Ovary (tissue), 9 donors: ENCODE measurements around the gene CLN6. TPM values are rescaled to one million over a fixed set of nuclear protein-coding genes. Genes with fewer than 3 reads are reported as not detected.

Source experiments
- DNase-seq, 5 donors: peaks; one replicate each; pipeline ENCODE4 v3.0.0-alpha.2; 2019 to 2020
- H3K27ac ChIP-seq, 2 donors: fragments of 200-600 bp; one replicate each; pipeline versions ENCODE4 v1.5.1 to v1.8.0; 2019 to 2022
- H3K27me3 ChIP-seq: fragments of 200-600 bp; one replicate; pipeline ENCODE4 v1.8.0; 2022
- H3K36me3 ChIP-seq: fragments of 200-600 bp; sonication (generic); one replicate; pipeline ENCODE4 v1.5.1; 2019
- H3K4me1 ChIP-seq: one replicate; pipeline ENCODE4 v1.8.1; 2013; ENCODE audit warnings: mild to moderate bottlenecking, moderate library complexity; ENCODE audit not compliant: insufficient read depth
- H3K4me3 ChIP-seq: fragments of 200-600 bp; sonication (generic); one replicate; pipeline ENCODE4 v1.5.1; 2017
- H3K9me3 ChIP-seq, 2 donors: fragments of 200-600 bp in 1 of 2; sonication (generic) in 1 of 2; one replicate each; pipeline versions ENCODE4 v1.5.1 to v1.8.1; 2013 to 2019; ENCODE audit warnings: mild to moderate bottlenecking in 1 of 2, moderate library complexity in 1 of 2
- EP300 ChIP-seq: sonication (generic); formaldehyde crosslinking; IDR thresholded peaks from one replicate; pipeline ENCODE4 v1.6.1; 2017; ENCODE audit warnings: antibody characterized with exemption
- POLR2A ChIP-seq: fragments of 450-650 bp; IDR thresholded peaks from one replicate; pipeline ENCODE4 v1.6.1; 2017; ENCODE audit warnings: antibody characterized with exemption, mild to moderate bottlenecking, moderate library complexity
- WGBS, 3 donors: extraction: QIAGEN DNeasy Blood & Tissue Kit in 1 of 3; methylation state at CpG; one replicate each; pipeline versions ENCODE4 v1.1.5 to v1.1.7; 2013 to 2017; 5-methylcytosine and 5-hydroxymethylcytosine counted together
- intact Hi-C, 4 donors: fragments of 100-400 bp; cut with DNase I; formaldehyde crosslinking; loops; one replicate each; pipeline versions ENCODE4 v1.11.0 to v1.15.1; 2022 to 2023
- polyA plus RNA-seq, 2 donors: library from polyadenylated mRNA; stranded (reverse); fragments of 200-250 nt in 1 of 2; fragments of 350-450 nt in 1 of 2; fragmentation: Illumina TruSeq in 1 of 2; extraction: RNeasy Lipid Tissue Mini Kit (QIAGEN cat#74804) in 1 of 2; gene quantifications; one replicate each; pipeline ENCODE4 v1.2.3, GENCODE V29; 2013 to 2014
- total RNA-seq, 7 donors: library from RNA; depleted of rRNA in 2 of 7; stranded (reverse); fragments of >200 nt in 2 of 7; fragmentation: NEBNext Ultra II Directional in 3 of 7; extraction: Animal tissue kit (Norgen Biotek cat#: 25700) in 3 of 7; gene quantifications; one replicate each; pipeline versions ENCODE4 v1.1.0 to v1.2.4, GENCODE V29; 2016 to 2023
- TF ChIP-seq, protein P1 (sequence below), 3 donors: fragments of 450-650 bp in 2 of 3; fragments of 200-600 bp in 1 of 3; IDR thresholded peaks; one replicate each; pipeline versions ENCODE4 v1.5.1 to v1.8.0; 2016 to 2022; ENCODE audit warnings: antibody characterized with exemption in 3 of 3, mild to moderate bottlenecking in 1 of 3
- donor health status: DM: no; HTN: no; CAD: no; lungs with moderate emphysema.
- donor health status: DM: no; HTN: no; CAD: no.
- donor health status: Bipolar disorder and iron deficiency.
- donor health status: DM: yes; HTN: yes; CAD: no.
- donor health status: DM: no; HTN: no; CAD: no.
- donor health status: DM: yes; HTN: yes; CAD: no.

Gene CLN6
- total and polyA plus RNA-seq, 9 donors, result 6.3 to 21.8 (median 12.0) TPM

DNA sequence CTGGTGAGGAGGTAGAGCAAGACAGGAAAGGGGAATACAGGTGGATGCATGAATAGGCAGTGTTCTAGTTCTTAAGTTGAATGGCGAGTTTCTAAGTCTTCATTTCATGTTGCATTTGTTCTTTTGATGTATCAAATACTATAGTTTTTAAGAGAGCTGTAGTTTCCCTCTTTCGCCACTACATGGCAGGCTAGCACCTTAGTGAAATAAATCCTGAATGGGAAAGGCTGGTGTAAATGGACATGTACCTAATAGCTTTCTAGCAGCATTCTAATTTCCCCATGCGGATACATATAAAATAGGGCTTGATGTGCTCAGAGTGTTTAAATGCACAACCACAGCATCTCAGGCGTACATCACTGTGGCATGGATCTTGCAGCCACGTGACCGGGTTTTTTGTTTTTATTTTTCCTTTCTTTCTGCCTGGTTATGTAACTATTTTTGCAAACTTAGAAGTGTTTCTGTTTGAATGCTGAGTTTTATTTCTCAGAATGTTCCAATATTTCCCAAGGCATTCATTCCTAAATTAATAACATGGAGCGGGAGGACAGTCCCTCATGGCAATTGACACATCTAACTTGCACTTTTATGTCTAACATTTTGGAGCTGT lies 23.5 kb upstream of the CLN6 start:
- Histone ChIP-seq H3K4me3 (no peak overlapping the region), H3K36me3 (no peaks in the 10 kb centered on the region), H3K9me3 (no peaks in the 10 kb centered on the region), H3K27ac (no peak overlapping the region), H3K27me3 (no peaks in the 10 kb centered on the region), H3K4me1 (peaks cover 4% of the 10 kb centered on the region)
- intact Hi-C loops, result loop anchor here in 1 of 4 donors (10.0 kb wide), 4 partner anchors 52 to 622 kb away; no protein-coding TSS in a partner anchor
- TF ChIP-seq EP300, result no peak
- TF ChIP-seq, protein P1, sequence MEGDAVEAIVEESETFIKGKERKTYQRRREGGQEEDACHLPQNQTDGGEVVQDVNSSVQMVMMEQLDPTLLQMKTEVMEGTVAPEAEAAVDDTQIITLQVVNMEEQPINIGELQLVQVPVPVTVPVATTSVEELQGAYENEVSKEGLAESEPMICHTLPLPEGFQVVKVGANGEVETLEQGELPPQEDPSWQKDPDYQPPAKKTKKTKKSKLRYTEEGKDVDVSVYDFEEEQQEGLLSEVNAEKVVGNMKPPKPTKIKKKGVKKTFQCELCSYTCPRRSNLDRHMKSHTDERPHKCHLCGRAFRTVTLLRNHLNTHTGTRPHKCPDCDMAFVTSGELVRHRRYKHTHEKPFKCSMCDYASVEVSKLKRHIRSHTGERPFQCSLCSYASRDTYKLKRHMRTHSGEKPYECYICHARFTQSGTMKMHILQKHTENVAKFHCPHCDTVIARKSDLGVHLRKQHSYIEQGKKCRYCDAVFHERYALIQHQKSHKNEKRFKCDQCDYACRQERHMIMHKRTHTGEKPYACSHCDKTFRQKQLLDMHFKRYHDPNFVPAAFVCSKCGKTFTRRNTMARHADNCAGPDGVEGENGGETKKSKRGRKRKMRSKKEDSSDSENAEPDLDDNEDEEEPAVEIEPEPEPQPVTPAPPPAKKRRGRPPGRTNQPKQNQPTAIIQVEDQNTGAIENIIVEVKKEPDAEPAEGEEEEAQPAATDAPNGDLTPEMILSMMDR (IDR thresholded peaks at IDR 0.05), result peak; percentile 86 to 91 (median 87)
- DNase-seq, result peak in 2 of 5 donors; percentile 31 to 57
- WGBS, 3 donors, result 4 to 7% (median 6%) methylated on average over 7 of the region's 7 CpGs

DNA sequence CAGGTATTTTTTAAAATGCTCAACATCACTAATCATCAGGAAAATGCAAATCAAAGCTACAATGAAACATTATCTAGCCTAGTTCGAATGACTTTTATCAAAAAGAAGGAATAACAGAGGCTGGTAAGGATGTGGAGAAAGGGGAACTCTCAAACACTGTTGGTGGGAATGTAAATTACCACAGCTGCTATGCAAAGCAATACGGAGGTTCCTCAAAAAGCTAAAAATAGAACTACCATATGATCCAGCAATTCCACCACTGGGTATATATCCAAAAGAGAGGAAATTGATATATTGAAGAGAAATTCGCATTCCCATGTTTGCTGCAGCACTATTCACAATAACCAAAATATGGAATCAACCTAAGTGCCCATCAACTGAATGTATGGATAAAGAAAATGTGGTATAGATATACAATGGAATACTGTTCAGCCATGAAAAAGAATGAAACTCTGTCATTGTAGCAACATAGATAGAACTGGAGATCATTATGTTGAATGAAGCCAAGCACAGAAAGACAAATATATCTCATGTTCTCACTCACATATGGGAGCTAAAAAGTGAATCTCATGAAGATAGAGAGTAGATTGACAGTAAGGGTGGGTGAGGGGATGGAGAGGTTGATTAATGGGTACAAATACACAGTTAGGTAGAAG lies 19.7 kb upstream of the CLN6 start:
- WGBS, 3 donors, result 48 to 68% (median 49%) methylated on average over 3 of the region's 3 CpGs
- Histone ChIP-seq H3K36me3 (no peaks in the 10 kb centered on the region), H3K4me1 (no peaks in the 10 kb centered on the region), H3K4me3 (no peak overlapping the region), H3K27ac (no peak overlapping the region), H3K9me3 (no peaks in the 10 kb centered on the region), H3K27me3 (no peaks in the 10 kb centered on the region)
- intact Hi-C loops, result no loop called here
- TF ChIP-seq POLR2A (no peak), EP300 (no peak)
- TF ChIP-seq, protein P1 (IDR thresholded peaks at IDR 0.05), result no peak
- DNase-seq, result no peak

DNA sequence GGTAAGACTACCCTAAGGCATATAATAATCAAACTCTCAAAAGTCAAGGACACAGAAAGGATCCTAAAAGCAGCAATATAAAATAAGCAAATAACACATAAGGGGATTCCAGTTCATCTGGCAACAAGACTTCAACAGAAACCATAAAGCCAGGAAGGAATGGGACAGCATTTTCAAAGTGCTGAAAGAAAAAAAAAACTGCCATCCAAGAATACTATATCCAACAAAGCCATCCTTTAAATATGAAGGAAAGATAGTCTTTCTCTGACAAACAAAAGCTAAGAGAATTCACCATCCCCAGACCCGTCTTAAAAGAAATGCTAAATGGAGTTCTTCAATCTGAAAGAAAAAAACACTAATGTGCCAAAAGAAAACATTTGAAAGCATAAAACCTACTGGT lies 14.7 kb upstream of the CLN6 start:
- no peak for DNase-seq
- WGBS, 3 donors, result 95 to 100% (median 96%) methylated on average over 1 of the region's 1 CpG
- Histone ChIP-seq H3K27ac (no peak overlapping the region), H3K27me3 (no peaks in the 10 kb centered on the region), H3K4me1 (no peaks in the 10 kb centered on the region), H3K9me3 (peaks cover 0 to 2% of the 10 kb centered on the region in 2 donors), H3K4me3 (no peak overlapping the region), H3K36me3 (no peaks in the 10 kb centered on the region)
- TF ChIP-seq POLR2A, result no peak
- TF ChIP-seq, protein P1 (IDR thresholded peaks at IDR 0.05), result no peak
- intact Hi-C loops, result no loop called here

DNA sequence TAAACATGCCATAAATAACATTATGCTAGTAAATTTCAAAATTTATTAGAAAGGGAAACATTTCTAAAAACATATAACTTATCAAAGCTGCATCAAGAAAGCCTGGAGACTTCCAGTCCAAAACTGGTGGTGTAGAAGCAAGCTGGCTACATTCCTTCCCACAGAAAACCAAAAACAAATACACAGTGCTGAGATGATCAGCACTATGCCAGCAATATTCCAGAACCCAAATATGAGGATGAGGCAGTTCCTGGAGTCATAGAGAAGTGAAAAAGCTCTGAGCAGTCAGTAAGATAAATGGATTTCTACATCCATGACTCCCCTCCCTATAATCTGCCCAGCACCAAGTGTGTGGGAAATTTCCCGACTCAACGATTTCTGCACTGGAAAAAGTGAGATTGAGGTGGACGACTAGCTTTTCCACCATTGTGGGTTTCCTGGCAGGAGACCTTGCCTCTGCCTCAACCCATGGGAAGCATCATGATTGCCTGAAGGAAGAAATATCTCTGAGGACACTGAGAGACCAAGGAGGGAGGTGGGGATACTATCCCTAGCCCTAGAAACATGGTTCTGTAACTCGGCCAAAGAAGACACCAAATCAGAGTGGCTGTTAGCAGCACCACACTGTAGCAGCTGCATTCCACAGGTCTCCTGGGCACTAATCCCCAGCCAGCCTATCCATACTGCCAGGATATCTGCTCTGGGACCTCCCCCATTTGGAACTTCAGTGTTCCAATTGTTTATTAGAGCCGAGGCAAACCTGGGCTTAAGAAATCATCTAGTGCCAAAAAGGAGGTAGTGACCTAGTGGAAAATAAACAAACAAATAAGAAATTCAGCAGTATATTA lies 11.8 kb upstream of the CLN6 start:
- 72 to 76% (median 73%) methylated on average over 5 of the region's 5 CpGs for WGBS, 3 donors
- TF ChIP-seq, protein P1 (IDR thresholded peaks at IDR 0.05), result no peak
- H3K27me3 ChIP-seq, result no peaks in the 10 kb centered on the region
- H3K9me3 ChIP-seq, result peaks cover 0 to 2% of the 10 kb centered on the region in 2 donors
- DNase-seq, result no peak
- H3K4me1 ChIP-seq, result no peaks in the 10 kb centered on the region
- no peak overlapping the region for H3K27ac ChIP-seq
- no peaks in the 10 kb centered on the region for H3K36me3 ChIP-seq
- intact Hi-C loops, result no loop called here
- no peak overlapping the region for H3K4me3 ChIP-seq
